T-helper 1 cell treated with Interleukin-12 subunit alpha and Interleukin-12 subunit beta and Interleukin-4 antibody, amounts not matched to agents 30 μg/mL and 1 μg/mL, for 36 hours (primary cell): ENCODE results near the gene PTGDR.

Experiments
- H3K27ac Mint-ChIP-seq: one replicate; pipeline ENCODE4 v1.8.0; 2021; ENCODE audit warnings: mild to moderate bottlenecking, mixed read lengths
- H3K27me3 Mint-ChIP-seq: one replicate; pipeline ENCODE4 v1.8.0; 2021; ENCODE audit warnings: low read depth, mixed read lengths
- H3K36me3 Mint-ChIP-seq: one replicate; pipeline ENCODE4 v1.8.0; 2021; ENCODE audit warnings: low read depth, mixed read lengths
- H3K4me1 Mint-ChIP-seq: one replicate; pipeline ENCODE4 v1.8.0; 2021; ENCODE audit warnings: low read depth, mixed read lengths
- H3K4me3 Mint-ChIP-seq: one replicate; pipeline ENCODE4 v1.8.0; 2021; ENCODE audit warnings: mild to moderate bottlenecking, moderate library complexity, mixed read lengths
- H3K9me3 Mint-ChIP-seq: one replicate; pipeline ENCODE4 v1.8.0; 2021; ENCODE audit warnings: mixed read lengths

PTGDR gene

GRCh38 chr14:52267501-52268278 lies at the start of gene PTGDR:
TSS of gene PTGDR (plus strand) at chr14:52267698. CDS start at chr14:52267815, 117 bp downstream.
- Mint-ChIP-seq H3K27ac (no peak within 1 kb of the TSS), H3K4me1 (peaks cover 36% of the 10 kb centered on the region), H3K9me3 (no peaks in the 10 kb centered on the region), H3K27me3 (peaks cover 65% of the 10 kb centered on the region), H3K36me3 (peaks cover 8% of the 10 kb centered on the region), H3K4me3 (peak within 1 kb of the TSS; percentile 83)

GRCh38 chr14:52219488-52220084 lies 47.9 kb upstream of the PTGDR start:
- Mint-ChIP-seq H3K27me3 (peaks cover 5% of the 10 kb centered on the region), H3K27ac (no peak overlapping the region), H3K36me3 (no peaks in the 10 kb centered on the region), H3K4me1 (peaks cover 8% of the 10 kb centered on the region), H3K9me3 (no peaks in the 10 kb centered on the region), H3K4me3 (no peak overlapping the region)

GRCh38 chr14:52220924-52221811 lies 46.3 kb upstream of the PTGDR start:
- peaks cover 8% of the 10 kb centered on the region for H3K4me1 Mint-ChIP-seq
- no peaks in the 10 kb centered on the region for H3K9me3 Mint-ChIP-seq
- H3K27me3 Mint-ChIP-seq = peaks cover 5% of the 10 kb centered on the region
- H3K4me3 Mint-ChIP-seq = peak overlapping the region; percentile 78
- H3K27ac Mint-ChIP-seq = peak overlapping the region; percentile 72
- H3K36me3 Mint-ChIP-seq = no peaks in the 10 kb centered on the region

GRCh38 chr14:52222901-52223300 lies 44.6 kb upstream of the PTGDR start:
- no peaks in the 10 kb centered on the region for H3K36me3 Mint-ChIP-seq
- H3K9me3 Mint-ChIP-seq = no peaks in the 10 kb centered on the region
- H3K4me3 Mint-ChIP-seq = no peak overlapping the region
- no peak overlapping the region for H3K27ac Mint-ChIP-seq
- H3K4me1 Mint-ChIP-seq = peaks cover 8% of the 10 kb centered on the region
- H3K27me3 Mint-ChIP-seq = no peaks in the 10 kb centered on the region

- Mint-ChIP-seq H3K27ac (no peak overlapping the region), H3K36me3 (no peaks in the 10 kb centered on the region), H3K4me3 (no peak overlapping the region), H3K9me3 (no peaks in the 10 kb centered on the region), H3K4me1 (no peaks in the 10 kb centered on the region), H3K27me3 (no peaks in the 10 kb centered on the region)
Measured at GRCh38 chr14:52227619-52228222, 39.8 kb upstream of the PTGDR start.

- no peaks in the 10 kb centered on the region for H3K4me1 Mint-ChIP-seq
- H3K9me3 Mint-ChIP-seq = no peaks in the 10 kb centered on the region
- no peaks in the 10 kb centered on the region for H3K36me3 Mint-ChIP-seq
- no peak overlapping the region for H3K27ac Mint-ChIP-seq
- peaks cover 6% of the 10 kb centered on the region for H3K27me3 Mint-ChIP-seq
- H3K4me3 Mint-ChIP-seq = no peak overlapping the region
Measured at GRCh38 chr14:52233693-52234092, 33.8 kb upstream of the PTGDR start.

- no peaks in the 10 kb centered on the region for H3K36me3 Mint-ChIP-seq
- no peaks in the 10 kb centered on the region for H3K9me3 Mint-ChIP-seq
- H3K4me3 Mint-ChIP-seq = no peak overlapping the region
- H3K27ac Mint-ChIP-seq = no peak overlapping the region
- peaks cover 10% of the 10 kb centered on the region for H3K27me3 Mint-ChIP-seq
- H3K4me1 Mint-ChIP-seq = no peaks in the 10 kb centered on the region
Measured at GRCh38 chr14:52235434-52235833, 32.1 kb upstream of the PTGDR start.

- Mint-ChIP-seq H3K36me3 (no peaks in the 10 kb centered on the region), H3K27me3 (peaks cover 10% of the 10 kb centered on the region), H3K4me3 (no peak overlapping the region), H3K4me1 (no peaks in the 10 kb centered on the region), H3K9me3 (no peaks in the 10 kb centered on the region), H3K27ac (no peak overlapping the region)
Measured at GRCh38 chr14:52235866-52236510, 31.5 kb upstream of the PTGDR start.

GRCh38 chr14:52238682-52239081 lies 28.8 kb upstream of the PTGDR start:
- Mint-ChIP-seq H3K9me3 (no peaks in the 10 kb centered on the region), H3K27ac (no peak overlapping the region), H3K36me3 (no peaks in the 10 kb centered on the region), H3K4me1 (no peaks in the 10 kb centered on the region), H3K4me3 (no peak overlapping the region), H3K27me3 (peaks cover 13% of the 10 kb centered on the region)

GRCh38 chr14:52240623-52241022 lies 26.9 kb upstream of the PTGDR start:
- peaks cover 20% of the 10 kb centered on the region for H3K27me3 Mint-ChIP-seq
- H3K4me3 Mint-ChIP-seq = no peak overlapping the region
- no peaks in the 10 kb centered on the region for H3K9me3 Mint-ChIP-seq
- no peaks in the 10 kb centered on the region for H3K4me1 Mint-ChIP-seq
- H3K27ac Mint-ChIP-seq = no peak overlapping the region
- H3K36me3 Mint-ChIP-seq = no peaks in the 10 kb centered on the region

GRCh38 chr14:52241087-52241793 lies 26.3 kb upstream of the PTGDR start:
- no peak overlapping the region for H3K4me3 Mint-ChIP-seq
- peaks cover 20% of the 10 kb centered on the region for H3K27me3 Mint-ChIP-seq

GRCh38 chr14:52244328-52244727 lies 23.2 kb upstream of the PTGDR start:
- no peak overlapping the region for H3K4me3 Mint-ChIP-seq
- H3K9me3 Mint-ChIP-seq = peaks cover 13% of the 10 kb centered on the region
- H3K36me3 Mint-ChIP-seq = peaks cover 4% of the 10 kb centered on the region
- H3K27me3 Mint-ChIP-seq = peaks cover 14% of the 10 kb centered on the region
- H3K27ac Mint-ChIP-seq = no peak overlapping the region
- H3K4me1 Mint-ChIP-seq = peaks cover 10% of the 10 kb centered on the region

More at GRCh38 chr14:52241087-52241793, 26.3 kb upstream of the PTGDR start:
- no peaks in the 10 kb centered on the region for H3K4me1 Mint-ChIP-seq
- no peaks in the 10 kb centered on the region for H3K9me3 Mint-ChIP-seq
- no peaks in the 10 kb centered on the region for H3K36me3 Mint-ChIP-seq
- H3K27ac Mint-ChIP-seq = no peak overlapping the region

- H3K9me3 Mint-ChIP-seq = peaks cover 13% of the 10 kb centered on the region
- peaks cover 10% of the 10 kb centered on the region for H3K4me1 Mint-ChIP-seq
- H3K27ac Mint-ChIP-seq = no peak overlapping the region
- H3K4me3 Mint-ChIP-seq = no peak overlapping the region
- H3K27me3 Mint-ChIP-seq = peaks cover 12% of the 10 kb centered on the region
- H3K36me3 Mint-ChIP-seq = peaks cover 4% of the 10 kb centered on the region
Measured at GRCh38 chr14:52244997-52245396, 22.5 kb upstream of the PTGDR start.
